DMS 273 (cell line): Measurements from ENCODE around the gene FRG1.
"Not testable (repeated sequence)": the region's sequence is repeated elsewhere in the genome, so short reads cannot be mapped to it uniquely, and the experiment has no call there.

Experiments used
- DNase-seq: peaks from one replicate; lab custom pipeline; 2025; ENCODE audit not compliant: unreplicated experiment; lab: John Stamatoyannopoulos, UW

Gene FRG1

DNA sequence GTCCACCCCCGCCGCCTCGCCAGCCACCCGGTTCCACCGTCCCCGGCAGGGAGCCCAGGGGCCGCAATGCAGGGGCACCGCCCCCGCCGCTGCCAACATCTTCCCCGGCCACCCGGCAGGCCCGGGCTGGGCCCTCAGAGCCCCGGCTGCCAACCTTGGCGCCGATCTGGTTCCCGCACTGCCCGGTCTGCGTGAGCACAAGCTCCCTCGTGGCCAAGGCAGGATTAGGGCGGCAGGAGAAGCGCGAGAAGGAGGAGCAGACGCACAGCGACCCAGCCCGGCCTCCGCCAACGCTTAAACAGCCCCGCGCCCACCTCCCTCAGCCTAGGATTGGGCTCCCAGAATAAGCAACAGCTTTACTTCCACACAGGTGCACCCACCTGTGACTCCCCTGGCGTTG lies 44.0 kb downstream of the FRG1 start:
- not testable (repeated sequence) for DNase-seq

DNA sequence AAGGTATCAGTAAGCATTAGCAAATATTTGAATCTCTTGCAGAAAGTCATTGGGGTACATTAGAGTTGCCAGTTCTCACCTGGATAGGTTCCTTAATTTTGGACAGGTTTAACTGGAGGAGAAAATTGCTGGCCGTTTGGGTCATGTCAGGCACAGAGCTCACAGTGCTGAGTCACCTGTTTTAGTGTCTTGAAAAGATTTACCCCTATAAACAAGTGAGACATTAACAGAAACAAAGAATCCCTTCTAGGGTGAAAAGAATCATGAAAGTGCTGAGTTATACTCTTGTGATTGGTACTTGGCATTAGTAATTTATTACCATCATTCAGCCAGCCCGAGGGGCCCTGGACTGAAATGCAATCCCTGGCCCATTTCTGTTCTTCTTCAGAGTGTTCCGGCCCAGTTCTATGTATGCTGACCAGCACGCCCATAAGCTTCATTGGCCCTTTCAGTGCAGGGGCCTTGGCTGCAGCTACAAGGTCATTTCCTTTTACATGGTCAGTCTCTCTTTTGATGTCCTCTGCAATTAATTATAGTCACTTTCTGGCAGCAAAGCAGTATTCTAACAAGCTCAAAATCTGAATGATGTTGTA lies 45.1 kb downstream of the FRG1 start:
- not testable (repeated sequence) for DNase-seq

DNA sequence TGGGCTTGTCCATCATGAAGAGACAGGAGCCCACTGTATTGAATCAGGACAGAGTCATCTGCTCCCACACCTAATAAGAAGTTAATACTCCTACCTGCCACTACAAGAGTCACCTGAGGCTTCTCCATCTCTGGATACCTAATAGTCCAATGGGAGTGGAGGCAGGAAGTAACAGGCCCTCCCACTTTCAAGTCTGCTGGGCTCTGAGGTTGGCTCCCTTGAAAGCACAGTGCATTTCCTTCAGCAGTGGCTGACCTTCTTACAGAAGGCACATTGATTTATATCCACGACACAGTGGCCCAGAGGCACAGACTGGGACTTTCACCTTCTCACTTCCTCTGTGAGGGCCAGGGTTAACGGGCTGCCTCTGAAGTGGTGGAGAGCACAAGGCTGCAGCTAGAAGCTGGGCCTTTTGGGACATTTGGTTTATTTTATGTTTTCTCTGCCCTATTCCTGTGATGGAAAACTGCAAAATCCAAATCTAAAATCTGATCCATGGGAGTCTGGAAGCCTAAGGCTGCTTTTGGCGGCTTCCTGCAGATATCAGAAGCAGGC lies 48.3 kb downstream of the FRG1 start:
- no peak for DNase-seq

DNA sequence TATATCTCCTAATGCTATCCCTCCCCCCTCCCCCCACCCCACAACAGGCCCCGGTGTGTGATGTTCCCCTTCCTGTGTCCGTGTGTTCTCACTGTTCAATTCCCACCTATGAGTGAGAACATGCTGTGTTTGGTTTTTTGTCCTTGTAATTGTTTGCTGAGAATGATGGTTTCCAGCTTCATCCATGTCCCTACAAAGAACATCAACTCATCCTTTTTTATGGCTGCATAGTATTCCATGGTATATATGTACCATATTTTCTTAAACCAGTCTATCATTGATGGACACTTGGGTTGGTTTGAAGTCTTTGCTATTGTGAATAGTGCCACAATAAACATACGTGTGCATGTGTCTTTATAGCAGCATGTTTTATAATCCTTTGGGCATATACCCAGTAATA lies 49.3 kb downstream of the FRG1 start:
- not testable (repeated sequence) for DNase-seq
